SJCRH30 (cell line): ENCODE measurements around the gene EGFLAM. TPM values are rescaled to one million over a fixed set of nuclear protein-coding genes. Genes with fewer than 3 reads are reported as not detected.
A peak's percentile ranks its signal among the peaks of the same experiment; 100 is the strongest.
"Not testable (repeated sequence)": the region's sequence is repeated elsewhere in the genome, so short reads cannot be mapped to it uniquely, and the experiment has no call there.

Source experiments
- DNase-seq, 2 experiments: peaks; one replicate each; pipeline ENCODE4 v3.0.0-alpha.2; 2015 to 2020
- H3K27ac ChIP-seq: fragments of 250-450 bp; sonication (Bioruptor Pico); 2 replicates; pipeline ENCODE4 v1.5.1; 2020; ENCODE audit warnings: mild to moderate bottlenecking, moderate library complexity
- H3K27me3 ChIP-seq: fragments of 250-450 bp; sonication (Bioruptor Pico); 2 replicates; pipeline ENCODE4 v1.5.1; 2020; ENCODE audit warnings: mild to moderate bottlenecking, moderate library complexity
- H3K36me3 ChIP-seq: fragments of 250-450 bp; sonication (Bioruptor Pico); 2 replicates; pipeline ENCODE4 v1.5.1; 2020; ENCODE audit warnings: mild to moderate bottlenecking, moderate library complexity
- H3K4me1 ChIP-seq: fragments of 250-450 bp; sonication (Bioruptor Pico); 2 replicates; pipeline ENCODE4 v1.5.1; 2020; ENCODE audit warnings: mild to moderate bottlenecking, moderate library complexity
- H3K4me3 ChIP-seq: fragments of 250-450 bp; sonication (Bioruptor Pico); 2 replicates; pipeline ENCODE4 v1.5.1; 2020; ENCODE audit warnings: mild to moderate bottlenecking, moderate library complexity
- H3K9me3 ChIP-seq: fragments of 250-450 bp; sonication (Bioruptor Pico); replicated peaks from 2 replicates; pipeline ENCODE4 v1.5.1; 2020; ENCODE audit warnings: mild to moderate bottlenecking, moderate library complexity
- total RNA-seq: library from RNA; depleted of rRNA; stranded (reverse); fragments of >200 nt; shearing (Covaris generic); gene quantifications from 2 replicates; pipeline ENCODE4 v1.2.3, GENCODE V29; 2014

Gene EGFLAM
- total RNA-seq, 1 experiment from 2014 or later: 0.36 TPM

DNA sequence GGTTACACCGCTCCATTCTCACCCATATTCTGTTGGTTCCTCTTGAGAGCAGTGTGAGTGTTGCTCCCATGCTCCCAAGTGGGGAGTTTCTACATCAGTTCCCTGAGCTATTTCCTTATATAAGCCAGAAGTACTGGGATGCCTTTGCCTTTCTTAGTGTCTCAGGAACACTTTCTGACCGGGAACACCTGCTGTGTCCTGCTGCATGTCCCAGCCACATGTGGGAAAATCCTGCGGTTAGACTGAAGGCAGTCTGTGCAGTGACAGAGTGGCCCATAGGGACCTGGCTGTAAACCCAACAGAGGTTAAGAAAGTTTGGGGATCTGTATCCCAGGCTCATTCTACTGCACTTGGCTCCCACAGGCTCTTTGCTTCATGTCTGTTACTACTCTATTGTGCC lies 126.0 kb downstream of the EGFLAM start:
- peak in 1 of 2 experiments; percentile 26 for DNase-seq

DNA sequence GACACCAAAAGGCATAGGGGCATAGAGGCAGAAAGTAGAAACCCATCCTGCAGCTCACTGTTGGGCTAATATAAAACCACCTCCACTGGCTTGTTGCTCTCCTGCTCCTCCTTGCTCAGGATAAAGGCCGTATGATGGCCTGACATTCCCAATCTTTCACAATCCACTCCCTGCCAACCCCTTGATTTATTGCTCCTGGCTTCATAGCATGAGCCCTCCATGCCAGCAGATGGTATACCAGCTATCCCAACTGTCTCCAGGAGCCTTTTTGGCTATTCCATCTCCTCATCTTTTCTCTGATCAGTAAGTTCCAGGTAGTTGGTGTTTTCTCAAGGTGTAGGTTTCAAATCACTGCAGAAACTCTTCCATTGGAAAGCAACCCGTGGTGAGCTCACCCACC lies 128.8 kb downstream of the EGFLAM start:
- no peak overlapping the region for H3K27ac ChIP-seq
- H3K36me3 ChIP-seq: no peaks in the 10 kb centered on the region
- 0 out of 2 replicates have a peak, but pooled peaks cover 4% of the 10 kb centered on the region for H3K27me3 ChIP-seq
- no peaks in the 10 kb centered on the region for H3K4me1 ChIP-seq
- no peak for DNase-seq
- H3K4me3 ChIP-seq: no peak overlapping the region
- no peaks in the 10 kb centered on the region for H3K9me3 ChIP-seq

More for the DNA sequence above, 126.0 kb downstream of the EGFLAM start:
- no peaks in the 10 kb centered on the region for H3K4me1 ChIP-seq
- no peaks in the 10 kb centered on the region for H3K9me3 ChIP-seq
- H3K27me3 ChIP-seq: 0 out of 2 replicates have a peak, but pooled peaks cover 3% of the 10 kb centered on the region
- no peaks in the 10 kb centered on the region for H3K36me3 ChIP-seq
- no peak overlapping the region for H3K27ac ChIP-seq
- H3K4me3 ChIP-seq: no peak overlapping the region

DNA sequence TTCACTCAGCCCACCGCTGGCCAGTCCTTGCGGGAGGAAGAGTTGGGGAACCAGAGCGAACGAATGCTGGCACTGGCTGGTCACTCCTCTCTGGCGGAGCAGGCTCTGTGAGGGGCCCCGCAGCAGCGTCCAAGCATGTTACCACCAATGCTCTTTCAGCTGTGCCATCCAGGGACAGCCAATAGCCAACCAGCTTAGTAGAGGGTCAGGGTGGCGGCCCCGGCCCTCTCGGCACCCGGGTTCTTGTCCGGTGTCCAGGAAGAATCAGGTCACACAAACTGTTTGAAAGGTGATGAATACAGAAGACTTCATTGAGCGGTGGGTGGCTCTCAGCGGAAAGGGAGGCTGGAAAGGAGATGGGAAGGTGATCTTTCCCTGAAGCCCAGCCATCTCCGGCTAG lies 135.3 kb downstream of the EGFLAM start:
- no peaks in the 10 kb centered on the region for H3K4me1 ChIP-seq
- H3K4me3 ChIP-seq: no peak overlapping the region
- H3K27ac ChIP-seq: no peak overlapping the region
- H3K27me3 ChIP-seq: 0 out of 2 replicates have a peak, but pooled peaks cover 4% of the 10 kb centered on the region
- H3K9me3 ChIP-seq: no peaks in the 10 kb centered on the region
- no peak for DNase-seq
- H3K36me3 ChIP-seq: no peaks in the 10 kb centered on the region

DNA sequence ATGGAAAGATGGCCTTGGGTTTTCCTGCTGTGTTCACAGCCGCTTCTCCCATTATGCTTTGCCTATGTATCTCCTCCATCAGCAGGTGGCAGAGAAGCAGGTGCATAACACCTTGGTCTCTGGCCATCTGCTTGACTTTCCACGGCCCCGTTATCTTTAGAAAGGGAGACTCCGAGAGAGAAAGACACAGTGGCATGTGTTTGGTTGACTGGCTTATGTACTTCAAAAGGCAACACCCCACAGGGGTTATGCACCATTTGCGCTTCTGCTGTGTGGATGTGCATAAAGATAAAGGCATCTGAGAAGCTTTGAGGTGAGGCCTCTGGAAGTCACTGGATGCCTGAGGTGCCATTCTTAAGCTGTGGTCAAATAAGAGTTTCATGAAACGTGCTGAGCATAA lies 138.4 kb downstream of the EGFLAM start:
- Histone ChIP-seq H3K27ac (no peak overlapping the region), H3K4me1 (no peaks in the 10 kb centered on the region), H3K9me3 (no peaks in the 10 kb centered on the region; the same call in 1 of the 2 replicates), H3K36me3 (no peaks in the 10 kb centered on the region; the same call in 1 of the 2 replicates), H3K4me3 (no peak overlapping the region), H3K27me3 (0 out of 2 replicates have a peak, but pooled peaks cover 12% of the 10 kb centered on the region)
- no peak for DNase-seq

DNA sequence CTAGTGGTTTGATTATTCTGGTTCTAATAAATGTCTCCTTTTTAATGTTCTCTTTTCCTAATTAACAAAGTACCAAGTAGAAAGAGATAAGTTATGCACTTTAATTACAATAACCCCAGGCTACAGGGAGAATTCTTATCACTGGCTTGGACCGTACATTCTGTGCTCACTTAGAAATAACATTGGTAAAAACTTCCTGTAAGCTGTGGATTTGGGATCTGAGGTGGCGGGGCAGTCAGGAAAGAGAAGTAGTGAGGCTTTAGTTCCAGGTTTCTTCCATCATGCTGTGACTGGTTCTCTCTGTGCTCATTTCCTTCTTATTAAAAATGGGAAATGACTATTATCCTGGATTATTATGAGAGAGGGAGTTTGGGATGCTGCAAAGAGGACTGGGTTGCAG lies 142.0 kb downstream of the EGFLAM start:
- Histone ChIP-seq H3K36me3 (no peaks in the 10 kb centered on the region; the same call in 1 of the 2 replicates), H3K9me3 (no peaks in the 10 kb centered on the region; the same call in 1 of the 2 replicates), H3K4me1 (no peaks in the 10 kb centered on the region), H3K27ac (no peak overlapping the region), H3K27me3 (peaks cover 15% of the 10 kb centered on the region; the same call in 1 of the 2 replicates), H3K4me3 (no peak overlapping the region)
- DNase-seq: no peak

DNA sequence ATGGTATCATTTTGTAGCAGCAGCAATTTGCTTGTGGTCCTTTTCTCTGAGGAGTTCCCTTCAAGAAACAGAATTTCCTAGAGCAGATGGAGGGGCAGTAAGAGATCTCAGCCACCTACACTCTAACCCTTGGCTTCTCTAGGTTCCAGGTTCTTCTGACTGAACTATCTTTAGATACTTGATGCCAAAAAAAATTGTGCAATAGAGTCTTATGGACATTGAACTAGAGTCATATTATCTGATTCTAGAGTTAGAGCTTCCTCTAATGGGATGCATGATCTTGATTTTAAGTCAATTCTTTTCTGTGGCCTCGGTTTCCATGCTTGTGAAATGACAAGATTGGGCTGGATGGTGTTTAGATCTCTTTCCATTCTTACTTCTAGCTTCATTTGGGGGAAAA lies 142.8 kb downstream of the EGFLAM start:
- DNase-seq: no peak
- Histone ChIP-seq H3K4me1 (no peaks in the 10 kb centered on the region), H3K27ac (no peak overlapping the region), H3K36me3 (no peaks in the 10 kb centered on the region; the same call in 1 of the 2 replicates), H3K4me3 (no peak overlapping the region), H3K27me3 (peaks cover 15% of the 10 kb centered on the region; the same call in 1 of the 2 replicates), H3K9me3 (no peaks in the 10 kb centered on the region; the same call in 1 of the 2 replicates)

DNA sequence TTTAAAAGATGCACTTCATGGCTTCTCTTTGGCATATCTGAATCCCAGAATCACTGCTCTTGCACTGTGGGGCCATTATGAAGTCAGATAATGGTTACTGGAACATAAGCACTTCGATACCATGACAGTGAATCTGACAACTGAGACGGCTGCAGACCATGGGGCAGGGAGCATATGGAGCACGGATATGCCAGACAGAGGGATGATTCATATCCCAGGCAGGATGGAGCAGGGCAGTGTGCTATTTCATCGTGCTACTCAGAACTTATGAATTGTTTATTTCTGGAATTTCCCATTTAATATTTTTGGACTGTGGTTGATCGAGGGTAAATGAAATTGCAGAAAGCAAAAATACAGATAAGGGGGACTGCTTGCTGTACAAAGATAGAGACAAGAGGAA lies 145.0 kb downstream of the EGFLAM start:
- DNase-seq: no peak

DNA sequence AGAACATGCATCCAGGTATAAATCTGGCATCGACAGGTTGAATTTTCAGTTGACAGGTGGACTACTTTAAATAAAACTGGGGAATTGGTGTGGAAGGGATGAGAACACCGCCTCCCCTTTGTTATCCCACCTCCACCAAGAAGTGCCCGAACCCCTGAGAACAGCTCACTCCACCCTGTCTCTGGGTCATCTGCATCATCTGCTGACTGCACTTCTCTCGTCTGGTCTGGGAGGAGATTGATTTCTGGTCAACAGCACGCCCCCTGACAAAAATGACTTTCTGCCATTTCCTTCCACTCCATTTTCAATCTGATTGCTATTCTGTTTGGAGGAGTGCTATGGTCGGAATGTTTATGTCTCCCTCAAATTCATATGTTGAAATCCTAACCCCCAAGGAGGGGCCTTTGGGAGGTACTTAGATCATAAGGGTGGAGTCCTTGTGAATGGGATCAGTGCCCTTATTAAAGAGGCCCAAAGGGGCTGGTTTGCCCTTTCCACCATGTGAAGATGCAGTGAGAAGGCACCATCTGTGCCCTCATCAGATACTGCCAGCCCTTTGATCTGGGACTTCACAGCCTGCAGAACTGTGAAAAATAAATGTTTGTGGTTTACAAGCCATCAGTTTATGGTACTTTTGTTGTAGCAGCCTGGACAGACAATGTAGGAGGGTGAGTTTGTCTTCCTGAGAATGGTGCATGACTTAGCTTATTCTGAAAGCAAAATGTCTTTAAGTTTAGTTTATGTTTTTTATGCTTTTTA lies 145.7 kb downstream of the EGFLAM start:
- Histone ChIP-seq H3K4me3 (no peak overlapping the region), H3K36me3 (no peaks in the 10 kb centered on the region; the same call in 1 of the 2 replicates), H3K27ac (no peak overlapping the region), H3K27me3 (peaks cover 15% of the 10 kb centered on the region; the same call in 1 of the 2 replicates), H3K9me3 (no peaks in the 10 kb centered on the region; the same call in 1 of the 2 replicates), H3K4me1 (no peaks in the 10 kb centered on the region)
- DNase-seq: no peak

More for the DNA sequence above, 145.0 kb downstream of the EGFLAM start:
- Histone ChIP-seq H3K4me1 (no peaks in the 10 kb centered on the region), H3K9me3 (no peaks in the 10 kb centered on the region; the same call in 1 of the 2 replicates), H3K4me3 (no peak overlapping the region), H3K27me3 (peaks cover 15% of the 10 kb centered on the region; the same call in 1 of the 2 replicates), H3K36me3 (no peaks in the 10 kb centered on the region; the same call in 1 of the 2 replicates), H3K27ac (no peak overlapping the region)

DNA sequence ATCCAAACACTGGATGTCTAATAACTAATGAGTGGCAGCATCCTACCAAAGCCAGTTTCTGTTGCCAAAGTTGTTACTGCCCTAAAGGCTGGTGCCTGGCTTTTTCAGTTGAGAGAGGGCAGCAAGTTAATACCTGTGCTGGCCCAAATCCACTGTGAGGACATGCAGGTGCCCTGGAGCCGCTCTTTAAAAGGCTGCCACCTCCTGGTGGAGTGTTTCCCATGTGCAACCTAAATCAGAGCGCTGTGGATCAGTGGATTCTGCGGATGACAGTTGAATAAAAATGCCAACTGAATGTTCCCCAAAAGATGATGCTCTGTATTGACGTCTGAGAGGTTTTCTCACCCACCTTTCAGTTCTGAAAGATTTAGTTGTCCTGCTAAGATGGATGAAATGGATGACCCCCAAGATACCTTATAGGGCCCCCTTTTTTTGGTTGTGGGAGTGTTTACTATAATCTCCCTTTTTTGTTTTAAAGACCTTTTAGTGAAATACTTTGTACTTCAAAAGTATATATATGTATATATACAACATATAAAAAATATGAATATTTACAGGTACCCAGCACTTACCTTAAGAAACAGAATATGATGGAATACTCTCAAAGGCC lies 146.4 kb downstream of the EGFLAM start:
- Histone ChIP-seq H3K4me3 (no peak overlapping the region), H3K27ac (no peak overlapping the region), H3K36me3 (no peaks in the 10 kb centered on the region; the same call in 1 of the 2 replicates), H3K4me1 (no peaks in the 10 kb centered on the region), H3K27me3 (peaks cover 15% of the 10 kb centered on the region; the same call in 1 of the 2 replicates), H3K9me3 (no peaks in the 10 kb centered on the region; the same call in 1 of the 2 replicates)
- no peak for DNase-seq

DNA sequence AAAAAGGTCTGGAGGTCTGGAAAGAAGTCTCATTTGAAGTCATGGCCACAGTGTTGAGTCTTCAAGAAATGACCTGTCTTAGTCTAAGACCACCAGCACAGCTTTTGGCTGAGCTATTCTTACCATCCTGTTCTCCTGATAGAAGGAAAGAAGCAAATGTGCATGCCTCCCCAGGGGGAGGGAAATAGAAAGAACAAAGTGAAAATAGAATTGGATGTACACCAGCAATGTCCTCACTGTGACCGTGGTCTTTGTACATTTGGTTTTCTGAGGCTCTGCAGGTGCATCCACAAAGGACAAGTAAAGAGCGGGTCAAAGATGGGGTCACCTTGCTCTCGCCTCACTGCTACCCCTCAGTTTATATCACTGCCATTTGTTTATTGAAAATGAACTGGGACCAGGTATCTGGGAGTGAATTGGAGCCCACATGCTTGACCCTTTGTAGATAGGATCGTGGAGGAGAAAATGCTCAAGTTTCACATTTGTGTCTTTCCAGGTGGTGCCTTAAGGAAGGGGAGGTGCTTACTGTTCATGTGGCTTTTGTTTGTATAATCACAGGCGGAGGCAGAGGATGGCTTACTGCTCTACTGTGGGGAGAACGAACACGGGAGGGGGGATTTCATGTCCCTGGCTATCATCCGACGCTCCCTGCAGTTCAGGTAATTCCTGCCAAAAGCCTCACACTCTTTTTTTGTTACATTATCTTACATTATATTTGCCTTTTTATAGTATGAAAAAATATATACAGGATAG lies 150.3 kb downstream of the EGFLAM start:
- no peak overlapping the region for H3K4me3 ChIP-seq
- no peaks in the 10 kb centered on the region for H3K9me3 ChIP-seq
- H3K4me1 ChIP-seq: no peaks in the 10 kb centered on the region
- no peak for DNase-seq
- peaks cover 3% of the 10 kb centered on the region; the same call in 1 of the 2 replicates for H3K27me3 ChIP-seq
- no peak overlapping the region for H3K27ac ChIP-seq
- H3K36me3 ChIP-seq: no peaks in the 10 kb centered on the region

DNA sequence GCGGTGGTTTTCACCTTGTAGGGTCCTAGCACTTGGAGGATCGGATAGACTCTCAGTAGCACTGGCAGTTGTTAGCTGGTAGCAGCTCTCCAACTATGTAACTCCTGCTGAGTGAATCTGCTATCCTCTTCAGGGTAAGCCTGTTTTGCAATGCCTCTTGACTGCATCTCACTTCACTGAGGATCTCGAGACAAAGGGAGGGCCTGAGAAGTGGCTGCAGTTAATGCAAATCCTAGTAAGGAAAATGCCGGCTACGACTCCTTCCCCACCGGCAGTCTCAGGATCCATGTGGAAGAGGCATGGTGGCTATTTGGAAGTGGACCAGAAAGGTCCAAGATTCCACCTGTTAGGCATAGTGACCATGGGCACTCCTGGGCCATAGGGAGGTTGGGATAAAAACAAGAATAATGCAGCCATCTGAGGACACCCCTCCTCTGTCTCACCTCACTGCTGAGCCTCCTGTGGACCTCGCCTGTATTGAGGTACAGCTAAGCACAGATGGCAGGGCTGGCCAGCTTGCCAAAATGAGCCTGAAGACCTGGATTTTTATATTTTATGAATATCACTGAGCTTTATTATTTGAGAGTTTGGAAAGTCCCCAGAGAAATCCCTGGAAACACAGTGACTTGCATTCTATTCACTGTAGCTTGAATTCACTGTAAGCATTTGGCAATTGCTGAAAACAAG lies 152.1 kb downstream of the EGFLAM start:
- DNase-seq: no peak
- H3K9me3 ChIP-seq: no peaks in the 10 kb centered on the region
- no peaks in the 10 kb centered on the region for H3K4me1 ChIP-seq
- no peaks in the 10 kb centered on the region for H3K36me3 ChIP-seq
- H3K4me3 ChIP-seq: no peak overlapping the region
- no peak overlapping the region for H3K27ac ChIP-seq
- no peaks in the 10 kb centered on the region for H3K27me3 ChIP-seq

DNA sequence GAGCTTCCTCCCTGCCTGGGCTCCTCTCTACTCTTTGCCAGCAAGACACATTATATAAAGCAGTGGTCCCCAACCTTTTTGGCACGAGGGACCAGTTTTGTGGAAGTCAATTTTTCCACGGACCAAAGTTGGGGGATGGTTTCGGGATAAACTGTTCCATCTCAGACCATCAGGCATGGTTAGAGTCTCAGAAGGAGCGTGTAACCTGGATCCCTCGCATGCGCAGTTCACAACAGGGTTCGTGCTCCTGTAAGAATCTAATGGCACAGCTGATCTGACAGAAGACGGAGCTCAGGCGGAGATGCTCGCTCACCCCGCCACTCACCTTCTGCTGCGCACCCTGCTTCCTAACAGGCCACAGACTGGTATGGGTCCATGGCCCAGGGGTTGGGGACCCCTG lies 155.3 kb downstream of the EGFLAM start:
- H3K9me3 ChIP-seq: no peaks in the 10 kb centered on the region
- no peaks in the 10 kb centered on the region for H3K36me3 ChIP-seq
- H3K4me3 ChIP-seq: no peak overlapping the region
- DNase-seq: no peak
- no peaks in the 10 kb centered on the region for H3K4me1 ChIP-seq
- no peak overlapping the region for H3K27ac ChIP-seq
- no peaks in the 10 kb centered on the region for H3K27me3 ChIP-seq

DNA sequence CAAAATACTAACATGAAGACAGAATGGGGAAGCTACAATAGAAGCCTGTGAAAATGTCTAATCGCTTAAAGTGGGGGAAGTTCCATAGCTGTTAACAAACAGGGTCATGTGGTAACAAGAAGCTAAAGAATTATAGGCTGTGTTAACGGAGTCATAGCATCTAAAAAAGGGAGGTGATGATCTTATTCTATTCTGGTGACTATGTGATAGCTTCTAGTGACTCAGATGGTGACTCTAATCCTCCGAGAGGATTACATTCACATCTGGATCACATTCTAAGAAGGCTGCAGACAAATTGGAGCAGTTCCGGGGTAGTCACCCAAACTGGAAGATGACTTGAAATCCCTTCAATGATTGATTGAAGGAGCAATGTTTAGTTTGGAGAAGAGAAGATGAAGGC lies 156.0 kb downstream of the EGFLAM start:
- H3K27ac ChIP-seq: no peak overlapping the region
- H3K27me3 ChIP-seq: no peaks in the 10 kb centered on the region
- no peaks in the 10 kb centered on the region for H3K4me1 ChIP-seq
- no peaks in the 10 kb centered on the region for H3K9me3 ChIP-seq
- DNase-seq: no peak
- no peak overlapping the region for H3K4me3 ChIP-seq
- H3K36me3 ChIP-seq: no peaks in the 10 kb centered on the region

DNA sequence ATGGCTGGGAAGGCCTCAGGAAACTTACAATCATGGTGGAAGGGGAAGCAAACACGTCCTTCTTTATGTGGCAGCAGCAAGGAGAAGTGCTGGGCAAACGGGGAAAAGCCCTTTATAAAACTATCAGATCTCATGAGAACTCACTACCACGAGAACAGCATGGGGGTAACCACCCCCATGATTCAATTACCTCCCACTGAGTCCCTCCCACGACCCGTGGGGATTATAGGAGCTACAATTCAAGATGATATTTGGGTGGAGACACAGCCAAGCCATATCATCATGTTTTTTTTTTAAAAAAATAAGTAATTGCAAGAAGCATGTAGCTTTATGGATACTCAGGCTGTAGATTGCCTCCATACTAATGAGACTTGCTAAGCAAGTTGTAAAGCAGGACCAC lies 157.4 kb downstream of the EGFLAM start:
- H3K36me3 ChIP-seq, H3K4me1 ChIP-seq, H3K9me3 ChIP-seq, H3K27ac ChIP-seq, H3K27me3 ChIP-seq, DNase-seq, H3K4me3 ChIP-seq: not testable (repeated sequence)
